IPS-18a (cell line): Measurements from ENCODE around the gene SIRPB1.
"Not testable (repeated sequence)": the region's sequence is repeated elsewhere in the genome, so short reads cannot be mapped to it uniquely, and the experiment has no call there.

Experiments
- H3K27ac ChIP-seq: one replicate; pipeline ENCODE4 v1.5.1; 2013; ENCODE audit warnings: low read length
- H3K27me3 ChIP-seq: one replicate; pipeline ENCODE4 v1.6.1; 2013; ENCODE audit warnings: mild to moderate bottlenecking, low read length; ENCODE audit not compliant: control insufficient read depth, insufficient read depth
- H3K36me3 ChIP-seq: one replicate; pipeline ENCODE4 v1.6.1; 2013; ENCODE audit warnings: low read depth, low read length; ENCODE audit not compliant: control insufficient read depth
- H3K4me1 ChIP-seq: one replicate; pipeline ENCODE4 v1.6.1; 2013; ENCODE audit warnings: low read depth, low read length; ENCODE audit not compliant: control insufficient read depth
- H3K4me3 ChIP-seq: one replicate; pipeline ENCODE4 v1.5.1; 2013; ENCODE audit warnings: low read length
- H3K9ac ChIP-seq: one replicate; pipeline ENCODE4 v1.6.1; 2013; ENCODE audit warnings: mild to moderate bottlenecking, low read length, moderate library complexity
- H3K9me3 ChIP-seq: one replicate; pipeline ENCODE4 v1.6.1; 2013; ENCODE audit warnings: low read depth, low read length; ENCODE audit not compliant: control insufficient read depth

Gene SIRPB1

GRCh38 chr20:1579488-1579887, 40.3 kb downstream of the SIRPB1 start:
- no peak overlapping the region for H3K9ac ChIP-seq
- no peaks in the 10 kb centered on the region for H3K4me1 ChIP-seq
- no peak overlapping the region for H3K4me3 ChIP-seq
- no peaks in the 10 kb centered on the region for H3K9me3 ChIP-seq
- no peak overlapping the region for H3K27ac ChIP-seq
- no peaks in the 10 kb centered on the region for H3K27me3 ChIP-seq
- no peaks in the 10 kb centered on the region for H3K36me3 ChIP-seq

GRCh38 chr20:1577906-1578305, 41.9 kb downstream of the SIRPB1 start:
- Histone ChIP-seq H3K27me3 (no peaks in the 10 kb centered on the region), H3K4me3 (no peak overlapping the region), H3K9ac (no peak overlapping the region), H3K27ac (no peak overlapping the region), H3K9me3 (no peaks in the 10 kb centered on the region), H3K4me1 (no peaks in the 10 kb centered on the region), H3K36me3 (no peaks in the 10 kb centered on the region)

- H3K9ac ChIP-seq, H3K4me3 ChIP-seq: not testable (repeated sequence)
Observed at GRCh38 chr20:1577313-1577712, 42.5 kb downstream of the SIRPB1 start.

GRCh38 chr20:1576641-1577040, 43.2 kb downstream of the SIRPB1 start:
- Histone ChIP-seq H3K27me3 (no peaks in the 10 kb centered on the region), H3K9me3 (no peaks in the 10 kb centered on the region), H3K27ac (no peak overlapping the region), H3K36me3 (no peaks in the 10 kb centered on the region), H3K4me3 (no peak overlapping the region), H3K9ac (no peak overlapping the region), H3K4me1 (no peaks in the 10 kb centered on the region)

More at GRCh38 chr20:1577313-1577712, 42.5 kb downstream of the SIRPB1 start:
- not testable (repeated sequence) for H3K9me3 ChIP-seq, H3K4me1 ChIP-seq, H3K27me3 ChIP-seq, H3K27ac ChIP-seq, H3K36me3 ChIP-seq

GRCh38 chr20:1576003-1576402, 43.8 kb downstream of the SIRPB1 start:
- not testable (repeated sequence) for H3K4me3 ChIP-seq, H3K27me3 ChIP-seq, H3K9ac ChIP-seq, H3K4me1 ChIP-seq, H3K36me3 ChIP-seq, H3K27ac ChIP-seq, H3K9me3 ChIP-seq

- not testable (repeated sequence) for H3K9ac ChIP-seq, H3K36me3 ChIP-seq, H3K4me3 ChIP-seq, H3K9me3 ChIP-seq, H3K27ac ChIP-seq, H3K27me3 ChIP-seq, H3K4me1 ChIP-seq
Observed at GRCh38 chr20:1571583-1571982, 48.2 kb downstream of the SIRPB1 start.
